CD4-positive, alpha-beta memory T cell (primary cell): ENCODE data around the gene PSMB8. TPM values are rescaled to one million over a fixed set of nuclear protein-coding genes. Genes with fewer than 3 reads are reported as not detected.

ENCODE experiments used
- CTCF ChIA-PET: fragments of 350-600 bp; sonication (Branson Sonifier 250); formaldehyde crosslinking; loops from one replicate; lab custom pipeline; 2021; ENCODE audit warnings: inconsistent platforms; ENCODE audit not compliant: partially characterized antibody; lab: Charles Lee
- POLR2A ChIA-PET: fragments of 350-600 bp; sonication (Branson Sonifier 250); formaldehyde crosslinking; loops from one replicate; lab custom pipeline; 2021; ENCODE audit not compliant: partially characterized antibody; lab: Charles Lee
- DNase-seq, 5 donors: peaks; one replicate each; pipeline versions ENCODE4 v3.0.0 to v3.0.0-alpha.2; 2020 to 2022; ENCODE audit warnings: mixed read lengths in 1 of 5
- H3K27ac ChIP-seq: one replicate; pipeline ENCODE4 v1.7.0; 2013; ENCODE audit warnings: low read depth, low read length
- H3K27me3 ChIP-seq: 2 replicates; pipeline ENCODE4 v1.7.0; 2013; ENCODE audit warnings: mild to moderate bottlenecking, low read length, moderate library complexity; ENCODE audit not compliant: insufficient read depth
- H3K36me3 ChIP-seq: 2 replicates; pipeline ENCODE4 v1.7.0; 2013; ENCODE audit warnings: mild to moderate bottlenecking, low read length, moderate library complexity; ENCODE audit not compliant: insufficient read depth
- H3K4me1 ChIP-seq: 2 replicates; pipeline ENCODE4 v1.7.0; 2013; ENCODE audit warnings: mild to moderate bottlenecking, low read length, moderate library complexity; ENCODE audit not compliant: insufficient read depth
- H3K4me3 ChIP-seq, 2 donors: one replicate each; pipeline ENCODE4 v1.7.0; 2013; ENCODE audit warnings: low read length in 2 of 2, mild to moderate bottlenecking in 1 of 2
- H3K9me3 ChIP-seq, 2 donors: one replicate each; pipeline ENCODE4 v1.7.0; 2013; ENCODE audit warnings: low read length in 2 of 2, control low read depth in 1 of 2; ENCODE audit not compliant: control insufficient read depth in 1 of 2
- H3K27ac Mint-ChIP-seq, 7 donors: one replicate each; pipeline ENCODE4 v1.8.0; 2020 to 2021; ENCODE audit warnings: mixed read lengths in 7 of 7, mild to moderate bottlenecking in 6 of 7, inconsistent platforms in 3 of 7, moderate library complexity in 3 of 7
- H3K27me3 Mint-ChIP-seq, 2 donors: one replicate each; pipeline ENCODE4 v1.8.0; 2020 to 2021; ENCODE audit warnings: mixed read lengths in 2 of 2
- H3K36me3 Mint-ChIP-seq, 2 donors: one replicate each; pipeline ENCODE4 v1.8.0; 2020 to 2021; ENCODE audit warnings: mixed read lengths in 2 of 2, inconsistent platforms in 1 of 2, mild to moderate bottlenecking in 1 of 2
- H3K4me1 Mint-ChIP-seq, 4 donors: one replicate each; pipeline ENCODE4 v1.8.0; 2020 to 2021; ENCODE audit warnings: mixed read lengths in 4 of 4, mild to moderate bottlenecking in 1 of 4
- H3K4me3 Mint-ChIP-seq, 8 donors: one replicate each; pipeline ENCODE4 v1.8.0; 2020 to 2021; ENCODE audit warnings: mixed read lengths in 8 of 8, mild to moderate bottlenecking in 7 of 8, moderate library complexity in 6 of 8, inconsistent platforms in 3 of 8
- H3K9me3 Mint-ChIP-seq, 8 donors: one replicate each; pipeline ENCODE4 v1.8.0; 2020 to 2021; ENCODE audit warnings: mixed read lengths in 8 of 8, mild to moderate bottlenecking in 5 of 8, inconsistent platforms in 3 of 8, moderate library complexity in 1 of 8
- intact Hi-C: fragments of 100-400 bp; cut with micrococcal nuclease; formaldehyde crosslinking; loops from one replicate; pipeline ENCODE4 v1.15.1; 2023
- polyA plus RNA-seq, 2 donors: library from polyadenylated mRNA; unstranded; fragments of 300-500 nt; fragmentation: Illumina TruSeq; gene quantifications; one replicate each; pipeline ENCODE4 v1.2.3, GENCODE V29; 2021
- total RNA-seq, 2 experiments: library from RNA; stranded (reverse); gene quantifications; one replicate each; pipeline ENCODE4 v1.2.3, GENCODE V29; 2021

Gene PSMB8
- total and polyA plus RNA-seq, 4 experiments from 2014 or later, result 134 to 426 (median 251) TPM

GRCh38 chr6:32858194-32858593 is 14.3 kb upstream of the PSMB8 start:
- no peaks in the 10 kb centered on the region for H3K9me3 ChIP-seq
- no peaks in the 10 kb centered on the region for H3K27me3 ChIP-seq
- H3K4me1 ChIP-seq, result peaks cover 47% of the 10 kb centered on the region
- Mint-ChIP-seq H3K27me3 (no peaks in the 10 kb centered on the region), H3K4me1 (peaks cover 37 to 70% (median 48%) of the 10 kb centered on the region in 4 donors), H3K27ac (peak overlapping the region in 6 of 7 donors; percentile 64 to 99 (median 74)), H3K4me3 (peak overlapping the region in 6 of 8 donors; percentile 8 to 72 (median 32)), H3K36me3 (peaks cover 53 to 84% of the 10 kb centered on the region in 2 donors), H3K9me3 (no peaks in the 10 kb centered on the region)
- H3K36me3 ChIP-seq, result peaks cover 32% of the 10 kb centered on the region
- H3K4me3 ChIP-seq, result no peak overlapping the region
- intact Hi-C loops, result loop anchor here (10.0 kb wide), 1 partner anchor 233 kb away; no protein-coding TSS in a partner anchor
- H3K27ac ChIP-seq, result peak overlapping the region; percentile 1
- CTCF ChIA-PET, result interaction anchor here (0.9 to 9.6 kb wide), 4 partner anchors 11 to 126 kb away, joined by 3 to 480 read pairs (median 72); partner anchors contain the start of genes PSMB8 and TAP2
- DNase-seq, result no peak
- POLR2A ChIA-PET, result interaction anchor here (1.2 to 13.7 kb wide), 6 partner anchors 12 to 114 kb away, joined by 3 to 1160 read pairs (median 20); partner anchors contain the start of genes PSMB8 and TAP2

- Histone ChIP-seq H3K27me3 (no peaks in the 10 kb centered on the region), H3K4me1 (peaks cover 49% of the 10 kb centered on the region), H3K4me3 (no peak overlapping the region), H3K36me3 (peaks cover 32% of the 10 kb centered on the region), H3K9me3 (no peaks in the 10 kb centered on the region), H3K27ac (no peak overlapping the region)
- Mint-ChIP-seq H3K9me3 (no peaks in the 10 kb centered on the region), H3K36me3 (peaks cover 57 to 90% of the 10 kb centered on the region in 2 donors), H3K4me3 (peak overlapping the region in 7 of 8 donors; percentile 12 to 72 (median 43)), H3K27me3 (no peaks in the 10 kb centered on the region), H3K27ac (peak overlapping the region; percentile 67 to 99 (median 77)), H3K4me1 (peaks cover 36 to 78% (median 48%) of the 10 kb centered on the region in 4 donors)
- ChIA-PET POLR2A (interaction anchor here (1.1 to 13.7 kb wide), 7 partner anchors 12 to 123 kb away, joined by 3 to 1160 read pairs (median 5); partner anchors contain the start of genes PSMB8 and TAP2), CTCF (interaction anchor here (0.7 to 9.6 kb wide), 7 partner anchors 12 to 444 kb away, joined by 3 to 480 read pairs (median 3); partner anchors contain the start of genes HLA-DMA, PSMB8 and TAP2)
- no peak for DNase-seq
- intact Hi-C loops, result loop anchor here (10.0 kb wide), 1 partner anchor 233 kb away; no protein-coding TSS in a partner anchor
These were observed 13.5 kb upstream of the PSMB8 start for GRCh38 chr6:32857156-32857891.

GRCh38 chr6:32855467-32856174 is 11.8 kb upstream of the PSMB8 start:
- peak overlapping the region; percentile 100 for H3K27ac ChIP-seq
- Mint-ChIP-seq H3K27ac (peak overlapping the region; percentile 99 to 100 (median 100)), H3K4me1 (peaks cover 48 to 90% (median 59%) of the 10 kb centered on the region in 4 donors), H3K27me3 (no peaks in the 10 kb centered on the region), H3K4me3 (peak overlapping the region; percentile 97 to 100 (median 98)), H3K9me3 (no peaks in the 10 kb centered on the region), H3K36me3 (peaks cover 67 to 91% of the 10 kb centered on the region in 2 donors)
- no peaks in the 10 kb centered on the region for H3K9me3 ChIP-seq
- DNase-seq, result no peak
- peaks cover 46% of the 10 kb centered on the region for H3K36me3 ChIP-seq
- ChIA-PET CTCF (interaction anchor here (0.7 to 9.6 kb wide), 10 partner anchors 8 to 129 kb away, joined by 3 to 480 read pairs (median 4); partner anchors contain the start of genes PSMB8 and TAP2), POLR2A (interaction anchor here (0.9 to 13.7 kb wide), 11 partner anchors 9 to 488 kb away, joined by 3 to 1160 read pairs (median 8); partner anchors contain the start of genes BRD2, PSMB8 and TAP2)
- intact Hi-C loops, result loop anchor here (10.0 kb wide), 1 partner anchor 231 kb away; no protein-coding TSS in a partner anchor
- H3K4me1 ChIP-seq, result peaks cover 66% of the 10 kb centered on the region
- peak overlapping the region; percentile 93 to 98 for H3K4me3 ChIP-seq
- H3K27me3 ChIP-seq, result no peaks in the 10 kb centered on the region

- H3K27me3 Mint-ChIP-seq, result no peaks in the 10 kb centered on the region
- H3K9me3 Mint-ChIP-seq, result no peaks in the 10 kb centered on the region
- Histone ChIP-seq H3K4me1 (peaks cover 76% of the 10 kb centered on the region), H3K27ac (peak overlapping the region; percentile 100), H3K36me3 (peaks cover 50% of the 10 kb centered on the region), H3K4me3 (peak overlapping the region; percentile 93 to 98), H3K27me3 (no peaks in the 10 kb centered on the region), H3K9me3 (no peaks in the 10 kb centered on the region)
- POLR2A ChIA-PET, result interaction anchor here (1.1 to 13.7 kb wide), 16 partner anchors 10 to 130 kb away, joined by 3 to 1160 read pairs (median 7); partner anchors contain the start of genes BRD2, HLA-DMA, PSMB8 and TAP2
- intact Hi-C loops, result loop anchor here (1.0 to 10.0 kb wide), 3 partner anchors 14 to 230 kb away; partner anchors contain the start of gene TAP2
- peaks cover 55 to 93% (median 66%) of the 10 kb centered on the region in 4 donors for H3K4me1 Mint-ChIP-seq
- CTCF ChIA-PET, result interaction anchor here (0.7 to 9.6 kb wide), 14 partner anchors 9 to 130 kb away, joined by 3 to 480 read pairs (median 4); partner anchors contain the start of genes HLA-DMA, PSMB8 and TAP2
- peak overlapping the region; percentile 97 to 100 (median 98) for H3K4me3 Mint-ChIP-seq
- H3K36me3 Mint-ChIP-seq, result peaks cover 71 to 93% of the 10 kb centered on the region in 2 donors
- peak in 4 of 5 donors; percentile 55 to 81 (median 62) for DNase-seq
- H3K27ac Mint-ChIP-seq, result peak overlapping the region; percentile 99 to 100 (median 100)
These were observed 10.7 kb upstream of the PSMB8 start for GRCh38 chr6:32854376-32855178.

- Histone ChIP-seq H3K27ac (peak within 1 kb of the TSS; percentile 100), H3K4me3 (peak within 1 kb of the TSS; percentile 93 to 98), H3K27me3 (no peaks in the 10 kb centered on the region), H3K4me1 (peaks cover 76% of the 10 kb centered on the region), H3K36me3 (peaks cover 47% of the 10 kb centered on the region), H3K9me3 (no peaks in the 10 kb centered on the region)
- ChIA-PET POLR2A (interaction anchor here (0.9 to 13.7 kb wide), 28 partner anchors 8 to 1150 kb away, joined by 3 to 1160 read pairs (median 5); partner anchors contain the start of genes B3GALT4, BRD2, GPSM3 and HLA-DMA), CTCF (interaction anchor here (0.7 to 9.6 kb wide), 14 partner anchors 10 to 131 kb away, joined by 3 to 480 read pairs (median 4); partner anchors contain the start of genes HLA-DMA, PSMB8 and TAP2)
- Mint-ChIP-seq H3K36me3 (peaks cover 69 to 92% of the 10 kb centered on the region in 2 donors), H3K9me3 (no peaks in the 10 kb centered on the region), H3K4me1 (peaks cover 57 to 92% (median 66%) of the 10 kb centered on the region in 4 donors), H3K27ac (peak within 1 kb of the TSS; percentile 99 to 100 (median 100)), H3K27me3 (no peaks in the 10 kb centered on the region), H3K4me3 (peak within 1 kb of the TSS; percentile 98 to 100 (median 99))
- intact Hi-C loops, result loop anchor here (1.0 to 10.0 kb wide), 4 partner anchors 9 to 229 kb away; partner anchors contain the start of genes PSMB8 and TAP2
- DNase-seq, result peak; percentile 94 to 98 (median 96)
These were observed 9.9 kb upstream of the PSMB8 start, which contains the start of the genes PSMB9 and TAP1 for GRCh38 chr6:32853541-32854375. PSMB9 (plus strand) TSS chr6:32854192; CDS start chr6:32854230, 38 bp downstream. TAP1 (minus strand) TSS chr6:32853704; CDS start chr6:32853636, 68 bp downstream.
